HL-60/S4 treated with phorbol 12-myristate 13-acetate at 8.2 ng/mL for 4 days and 3 days (cell line): Measurements from ENCODE around the gene NAB2.

Source experiments
- in situ Hi-C: fragments of 300-500 bp; cut with MboI; formaldehyde crosslinking; loops from 2 replicates; pipeline ENCODE4 v1.15.0; 2022; ENCODE audit warnings: low sequenced_read_pairs

Gene NAB2

GRCh38 chr12:57091638-57092528 lies 3.0 kb downstream of the NAB2 start:
- in situ Hi-C loops: loop anchor here (25.0 kb wide), 1 partner anchor 370 kb away; the partner anchor contains the start of genes GLI1 and INHBE

GRCh38 chr12:57092529-57092862 lies 3.6 kb downstream of the NAB2 start:
- in situ Hi-C loops: loop anchor here (25.0 kb wide), 1 partner anchor 370 kb away; the partner anchor contains the start of genes GLI1 and INHBE

- in situ Hi-C loops: loop anchor here (25.0 kb wide), 1 partner anchor 369 kb away; the partner anchor contains the start of genes GLI1 and INHBE
Measured at GRCh38 chr12:57092876-57093414, 4.0 kb downstream of the NAB2 start.

GRCh38 chr12:57093415-57094207 lies 4.7 kb downstream of the NAB2 start:
- in situ Hi-C loops: loop anchor here (25.0 kb wide), 1 partner anchor 369 kb away; the partner anchor contains the start of genes GLI1 and INHBE

GRCh38 chr12:57094208-57095160 lies 5.6 kb downstream of the NAB2 start:
- in situ Hi-C loops: loop anchor here (25.0 kb wide), 1 partner anchor 368 kb away; the partner anchor contains the start of genes GLI1 and INHBE

GRCh38 chr12:57095440-57095839 lies 6.5 kb downstream of the NAB2 start:
- in situ Hi-C loops: loop anchor here (25.0 kb wide), 1 partner anchor 367 kb away; the partner anchor contains the start of genes GLI1 and INHBE

GRCh38 chr12:57096099-57096572 lies 7.2 kb downstream of the NAB2 start:
- in situ Hi-C loops: loop anchor here (25.0 kb wide), 1 partner anchor 366 kb away; the partner anchor contains the start of genes GLI1 and INHBE

GRCh38 chr12:57096748-57097553 lies 8.0 kb downstream of the NAB2 start:
- in situ Hi-C loops: loop anchor here (25.0 kb wide), 1 partner anchor 365 kb away; the partner anchor contains the start of genes GLI1 and INHBE

- in situ Hi-C loops: loop anchor here (25.0 kb wide), 1 partner anchor 365 kb away; the partner anchor contains the start of genes GLI1 and INHBE
Measured at GRCh38 chr12:57097554-57097835, 8.6 kb downstream of the NAB2 start.

- in situ Hi-C loops: loop anchor here (25.0 kb wide), 1 partner anchor 364 kb away; the partner anchor contains the start of genes GLI1 and INHBE
Measured at GRCh38 chr12:57098546-57098945, 9.6 kb downstream of the NAB2 start.

GRCh38 chr12:57099047-57099714 lies 10.3 kb downstream of the NAB2 start:
- in situ Hi-C loops: loop anchor here (25.0 kb wide), 1 partner anchor 363 kb away; the partner anchor contains the start of genes GLI1 and INHBE

- in situ Hi-C loops: loop anchor here (25.0 kb wide), 1 partner anchor 363 kb away; the partner anchor contains the start of genes GLI1 and INHBE
Measured at GRCh38 chr12:57099766-57100165, 10.9 kb downstream of the NAB2 start.

- in situ Hi-C loops: no loop called here
Measured at GRCh38 chr12:57101892-57102695, 13.2 kb downstream of the NAB2 start.

- in situ Hi-C loops: no loop called here
Measured at GRCh38 chr12:57103856-57104255, 14.9 kb downstream of the NAB2 start.

GRCh38 chr12:57104292-57104910 lies 15.5 kb downstream of the NAB2 start:
- in situ Hi-C loops: no loop called here

GRCh38 chr12:57105011-57105753 lies 16.3 kb downstream of the NAB2 start:
- in situ Hi-C loops: no loop called here
